GM12878 (cell line): ENCODE measurements around the gene GABBR1.

ENCODE experiments used
- CHD4 ChIP-seq: fragments of 200-600 bp; sonication (generic); IDR thresholded peaks from 2 replicates; pipeline ENCODE4 v1.6.1; 2016; ENCODE audit warnings: mild to moderate bottlenecking
- GABPA ChIP-seq: IDR thresholded peaks from 2 replicates; pipeline ENCODE4 v1.6.1; 2014; ENCODE audit warnings: antibody characterized with exemption, low read depth, mild to moderate bottlenecking, inconsistent platforms
- NFIC ChIP-seq: IDR thresholded peaks from 2 replicates; pipeline ENCODE4 v1.6.1; 2012; ENCODE audit warnings: low read depth, mild to moderate bottlenecking, inconsistent platforms, low read length, moderate library complexity
- POLR2A ChIP-seq: IDR thresholded peaks from 2 replicates; pipeline ENCODE4 v1.6.1; 2011; ENCODE audit warnings: low read depth, mild to moderate bottlenecking, low read length
- TF ChIP-seq, protein P1 (sequence below): IDR thresholded peaks from 2 replicates; pipeline ENCODE4 v1.6.1; 2012; ENCODE audit warnings: mild to moderate bottlenecking, low read depth, low read length

- TF ChIP-seq GABPA = no peak
- TF ChIP-seq, protein P1, sequence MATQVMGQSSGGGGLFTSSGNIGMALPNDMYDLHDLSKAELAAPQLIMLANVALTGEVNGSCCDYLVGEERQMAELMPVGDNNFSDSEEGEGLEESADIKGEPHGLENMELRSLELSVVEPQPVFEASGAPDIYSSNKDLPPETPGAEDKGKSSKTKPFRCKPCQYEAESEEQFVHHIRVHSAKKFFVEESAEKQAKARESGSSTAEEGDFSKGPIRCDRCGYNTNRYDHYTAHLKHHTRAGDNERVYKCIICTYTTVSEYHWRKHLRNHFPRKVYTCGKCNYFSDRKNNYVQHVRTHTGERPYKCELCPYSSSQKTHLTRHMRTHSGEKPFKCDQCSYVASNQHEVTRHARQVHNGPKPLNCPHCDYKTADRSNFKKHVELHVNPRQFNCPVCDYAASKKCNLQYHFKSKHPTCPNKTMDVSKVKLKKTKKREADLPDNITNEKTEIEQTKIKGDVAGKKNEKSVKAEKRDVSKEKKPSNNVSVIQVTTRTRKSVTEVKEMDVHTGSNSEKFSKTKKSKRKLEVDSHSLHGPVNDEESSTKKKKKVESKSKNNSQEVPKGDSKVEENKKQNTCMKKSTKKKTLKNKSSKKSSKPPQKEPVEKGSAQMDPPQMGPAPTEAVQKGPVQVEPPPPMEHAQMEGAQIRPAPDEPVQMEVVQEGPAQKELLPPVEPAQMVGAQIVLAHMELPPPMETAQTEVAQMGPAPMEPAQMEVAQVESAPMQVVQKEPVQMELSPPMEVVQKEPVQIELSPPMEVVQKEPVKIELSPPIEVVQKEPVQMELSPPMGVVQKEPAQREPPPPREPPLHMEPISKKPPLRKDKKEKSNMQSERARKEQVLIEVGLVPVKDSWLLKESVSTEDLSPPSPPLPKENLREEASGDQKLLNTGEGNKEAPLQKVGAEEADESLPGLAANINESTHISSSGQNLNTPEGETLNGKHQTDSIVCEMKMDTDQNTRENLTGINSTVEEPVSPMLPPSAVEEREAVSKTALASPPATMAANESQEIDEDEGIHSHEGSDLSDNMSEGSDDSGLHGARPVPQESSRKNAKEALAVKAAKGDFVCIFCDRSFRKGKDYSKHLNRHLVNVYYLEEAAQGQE = no peak
- no peak for TF ChIP-seq CHD4
- TF ChIP-seq NFIC = no peak
- no peak for TF ChIP-seq POLR2A
Observed at GRCh38 chr6:29552512-29553051, 80.4 kb downstream of the GABBR1 start.
